Measurements from ENCODE around the gene CAPN5.

CAPN5 gene

GRCh38 chr11:77102246-77103210 is 35.8 kb downstream of the CAPN5 start, which contains the start of gene OMP:
Gene OMP, plus strand, starts transcription at chr11:77102840. Its CDS starts 0 bp downstream, at chr11:77102840.
- no peak for DNase-seq

GRCh38 chr11:77103319-77103718 is 36.5 kb downstream of the CAPN5 start:
- no peak for DNase-seq

GRCh38 chr11:77104727-77105126 is 38.0 kb downstream of the CAPN5 start:
- no peak for DNase-seq

GRCh38 chr11:77106321-77106720 is 39.5 kb downstream of the CAPN5 start:
- no peak for DNase-seq

GRCh38 chr11:77106759-77107158 is 40.0 kb downstream of the CAPN5 start:
- DNase-seq: no peak

GRCh38 chr11:77107950-77108349 is 41.2 kb downstream of the CAPN5 start:
- DNase-seq: no peak

- DNase-seq: no peak
These were observed 41.7 kb downstream of the CAPN5 start for GRCh38 chr11:77108436-77108835.

- DNase-seq: no peak
These were observed 42.7 kb downstream of the CAPN5 start for GRCh38 chr11:77109236-77110019.

- DNase-seq: no peak
These were observed 44.1 kb downstream of the CAPN5 start for GRCh38 chr11:77110836-77111235.

GRCh38 chr11:77111277-77111676 is 44.5 kb downstream of the CAPN5 start:
- no peak for DNase-seq

GRCh38 chr11:77111946-77112345 is 45.2 kb downstream of the CAPN5 start:
- no peak for DNase-seq

- DNase-seq: no peak
These were observed 46.0 kb downstream of the CAPN5 start for GRCh38 chr11:77112641-77113381.

- DNase-seq: peak; percentile 66
These were observed 46.8 kb downstream of the CAPN5 start for GRCh38 chr11:77113382-77114088.

GRCh38 chr11:77114089-77114463 is 47.3 kb downstream of the CAPN5 start:
- DNase-seq: no peak

GRCh38 chr11:77115181-77115611 is 48.4 kb downstream of the CAPN5 start:
- no peak for DNase-seq

- no peak for DNase-seq
These were observed 49.2 kb downstream of the CAPN5 start for GRCh38 chr11:77115956-77116355.

GRCh38 chr11:77117492-77117891 is 50.7 kb downstream of the CAPN5 start:
- DNase-seq: peak; percentile 77

- DNase-seq: no peak
These were observed 51.3 kb downstream of the CAPN5 start for GRCh38 chr11:77118086-77118485.

- DNase-seq: no peak
These were observed 52.2 kb downstream of the CAPN5 start for GRCh38 chr11:77118971-77119370.

- DNase-seq: no peak
These were observed 52.8 kb downstream of the CAPN5 start for GRCh38 chr11:77119531-77119936.

- no peak for DNase-seq
These were observed 53.8 kb downstream of the CAPN5 start for GRCh38 chr11:77120571-77120970.

- DNase-seq: no peak
These were observed 54.4 kb downstream of the CAPN5 start for GRCh38 chr11:77121096-77121640.
